Spleen (tissue), 7 donors: Measurements from ENCODE around the gene PLA2G4D.

Experiments used
- POLR2A ChIP-seq, 3 donors: fragments of 450-650 bp; IDR thresholded peaks; one replicate each; pipeline ENCODE4 v1.5.1; 2017; ENCODE audit warnings: antibody characterized with exemption in 3 of 3, mild to moderate bottlenecking in 1 of 3
- TF ChIP-seq, protein P1 (sequence below), 11 experiments: fragments of 200-600 bp in 7 of 11; fragments of 450-650 bp in 4 of 11; sonication (generic) in 4 of 11; IDR thresholded peaks in 8 of 11; conservative IDR thresholded peaks in 3 of 11; 1 replicate in 7 of 11; 2 replicates in 4 of 11; pipeline versions ENCODE4 v1.4.0 to v1.8.0; 2016 to 2021; ENCODE audit warnings: antibody characterized with exemption in 11 of 11, inconsistent platforms in 4 of 11, mild to moderate bottlenecking in 1 of 11
- donor health status: DM: no; HTN: no; CAD: no; lungs with moderate emphysema.
- donor health status: DM: no; HTN: no; CAD: no.
- donor health status: DM: no; HTN: no; CAD: no.

GRCh38 chr15:42102646-42103235 lies 8.4 kb upstream of the PLA2G4D start:
- TF ChIP-seq, protein P1, sequence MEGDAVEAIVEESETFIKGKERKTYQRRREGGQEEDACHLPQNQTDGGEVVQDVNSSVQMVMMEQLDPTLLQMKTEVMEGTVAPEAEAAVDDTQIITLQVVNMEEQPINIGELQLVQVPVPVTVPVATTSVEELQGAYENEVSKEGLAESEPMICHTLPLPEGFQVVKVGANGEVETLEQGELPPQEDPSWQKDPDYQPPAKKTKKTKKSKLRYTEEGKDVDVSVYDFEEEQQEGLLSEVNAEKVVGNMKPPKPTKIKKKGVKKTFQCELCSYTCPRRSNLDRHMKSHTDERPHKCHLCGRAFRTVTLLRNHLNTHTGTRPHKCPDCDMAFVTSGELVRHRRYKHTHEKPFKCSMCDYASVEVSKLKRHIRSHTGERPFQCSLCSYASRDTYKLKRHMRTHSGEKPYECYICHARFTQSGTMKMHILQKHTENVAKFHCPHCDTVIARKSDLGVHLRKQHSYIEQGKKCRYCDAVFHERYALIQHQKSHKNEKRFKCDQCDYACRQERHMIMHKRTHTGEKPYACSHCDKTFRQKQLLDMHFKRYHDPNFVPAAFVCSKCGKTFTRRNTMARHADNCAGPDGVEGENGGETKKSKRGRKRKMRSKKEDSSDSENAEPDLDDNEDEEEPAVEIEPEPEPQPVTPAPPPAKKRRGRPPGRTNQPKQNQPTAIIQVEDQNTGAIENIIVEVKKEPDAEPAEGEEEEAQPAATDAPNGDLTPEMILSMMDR (IDR thresholded peaks at IDR 0.05 in 8 of 11, conservative IDR thresholded peaks at IDR 0.05 in 3 of 11) = no peak
- no peak for TF ChIP-seq POLR2A (IDR thresholded peaks at IDR 0.05)
